CD8-positive, alpha-beta memory T cell (primary cell): ENCODE data around the gene HMCES. TPM values are rescaled to one million over a fixed set of nuclear protein-coding genes. Genes with fewer than 3 reads are reported as not detected.
A peak's percentile ranks its signal among the peaks of the same experiment; 100 is the strongest.
"Not testable (repeated sequence)": the region's sequence is repeated elsewhere in the genome, so short reads cannot be mapped to it uniquely, and the experiment has no call there.

Source experiments
- CTCF ChIA-PET: fragments of 350-600 bp; sonication (Branson Sonifier 250); formaldehyde crosslinking; loops from one replicate; lab custom pipeline; 2021; ENCODE audit warnings: antibody characterized with exemption; lab: Charles Lee
- POLR2A ChIA-PET: fragments of 350-600 bp; sonication (Branson Sonifier 250); formaldehyde crosslinking; loops from one replicate; lab custom pipeline; 2021; ENCODE audit warnings: antibody characterized with exemption; lab: Charles Lee
- DNase-seq, 5 donors: peaks; one replicate each; pipeline versions ENCODE4 v3.0.0 to v3.0.0-alpha.2; 2020 to 2022; ENCODE audit warnings: mixed read lengths in 1 of 5
- H3K27ac ChIP-seq: one replicate; pipeline ENCODE4 v1.7.0; 2013; ENCODE audit warnings: low read depth, mild to moderate bottlenecking, low read length, moderate library complexity
- H3K27me3 ChIP-seq: 2 replicates; pipeline ENCODE4 v1.7.0; 2013; ENCODE audit warnings: low read length, mild to moderate bottlenecking; ENCODE audit not compliant: insufficient read depth, poor library complexity, severe bottlenecking
- H3K36me3 ChIP-seq: 2 replicates; pipeline ENCODE4 v1.7.0; 2013; ENCODE audit warnings: mild to moderate bottlenecking, low read length, moderate library complexity; ENCODE audit not compliant: insufficient read depth
- H3K4me1 ChIP-seq: 2 replicates; pipeline ENCODE4 v1.7.0; 2013; ENCODE audit warnings: mild to moderate bottlenecking, low read length, moderate library complexity; ENCODE audit not compliant: insufficient read depth
- H3K4me3 ChIP-seq: 2 replicates; pipeline ENCODE4 v1.7.0; 2013; ENCODE audit warnings: mild to moderate bottlenecking, low read length
- H3K9me3 ChIP-seq: 2 replicates; pipeline ENCODE4 v1.7.0; 2013; ENCODE audit warnings: mild to moderate bottlenecking, low read length
- H3K27ac Mint-ChIP-seq, 8 donors: one replicate each; pipeline ENCODE4 v1.8.0; 2020 to 2021; ENCODE audit warnings: mixed read lengths in 8 of 8, mild to moderate bottlenecking in 6 of 8, inconsistent platforms in 3 of 8, moderate library complexity in 3 of 8
- H3K27me3 Mint-ChIP-seq, 2 donors: one replicate each; pipeline ENCODE4 v1.8.0; 2020 to 2021; ENCODE audit warnings: mixed read lengths in 2 of 2, mild to moderate bottlenecking in 1 of 2, moderate library complexity in 1 of 2
- H3K36me3 Mint-ChIP-seq, 3 donors: one replicate each; pipeline ENCODE4 v1.8.0; 2020 to 2021; ENCODE audit warnings: mixed read lengths in 3 of 3, inconsistent platforms in 1 of 3, mild to moderate bottlenecking in 1 of 3
- H3K4me1 Mint-ChIP-seq, 3 donors: one replicate each; pipeline ENCODE4 v1.8.0; 2020 to 2021; ENCODE audit warnings: mixed read lengths in 3 of 3, inconsistent platforms in 1 of 3, mild to moderate bottlenecking in 1 of 3
- H3K4me3 Mint-ChIP-seq, 7 donors: one replicate each; pipeline ENCODE4 v1.8.0; 2020 to 2021; ENCODE audit warnings: mixed read lengths in 7 of 7, mild to moderate bottlenecking in 6 of 7, moderate library complexity in 4 of 7, inconsistent platforms in 2 of 7
- H3K9me3 Mint-ChIP-seq, 5 donors: one replicate each; pipeline ENCODE4 v1.8.0; 2020 to 2022; ENCODE audit warnings: mixed read lengths in 5 of 5, mild to moderate bottlenecking in 3 of 5, moderate library complexity in 2 of 5, inconsistent platforms in 1 of 5
- polyA plus RNA-seq: library from polyadenylated mRNA; unstranded; fragments of 300-500 nt; fragmentation: Illumina TruSeq; gene quantifications from one replicate; pipeline ENCODE4 v1.2.3, GENCODE V29; 2021
- total RNA-seq, 2 experiments: library from RNA; stranded (reverse); gene quantifications; one replicate each; pipeline ENCODE4 v1.2.3, GENCODE V29; 2021

The HMCES gene
- total and polyA plus RNA-seq, 3 experiments from 2014 or later = 64.3 to 97.9 (median 64.6) TPM

DNA sequence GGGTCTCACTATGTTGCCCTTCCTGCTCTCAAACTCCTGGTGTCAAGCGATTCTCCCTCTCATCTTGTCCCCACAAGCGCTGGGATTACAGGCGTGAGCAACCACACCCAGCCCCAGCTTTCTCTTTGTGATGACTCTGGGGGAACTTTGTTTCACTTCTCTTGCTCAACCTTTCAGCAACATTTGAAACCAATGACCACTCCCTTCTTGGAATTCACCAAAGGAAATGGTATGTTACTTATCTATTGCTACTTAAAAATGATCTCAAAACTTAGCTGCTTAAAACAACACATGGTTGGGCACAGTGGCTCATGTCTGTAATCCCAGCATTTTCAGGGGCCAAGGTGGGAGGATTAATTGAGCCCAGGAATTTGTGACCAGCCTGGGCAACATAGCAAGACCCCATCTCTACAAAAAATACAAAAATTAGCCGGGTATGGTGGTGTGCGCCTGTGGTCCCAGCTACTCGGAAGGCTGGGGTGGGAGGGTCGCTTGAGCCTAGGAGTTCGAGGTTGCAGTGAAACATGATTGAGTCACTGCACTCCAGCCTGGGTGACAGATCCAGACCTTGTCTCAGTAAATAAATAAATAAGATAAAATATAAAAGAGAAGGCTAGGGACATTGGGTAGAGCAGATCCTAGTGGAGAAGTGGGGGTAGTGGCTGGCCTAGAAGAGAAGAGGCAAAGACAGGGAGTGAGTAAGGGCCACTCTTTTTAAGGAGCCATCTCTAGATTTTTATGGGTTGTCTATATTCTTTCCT lies 39.5 kb upstream of the HMCES start:
- no peak for DNase-seq

DNA sequence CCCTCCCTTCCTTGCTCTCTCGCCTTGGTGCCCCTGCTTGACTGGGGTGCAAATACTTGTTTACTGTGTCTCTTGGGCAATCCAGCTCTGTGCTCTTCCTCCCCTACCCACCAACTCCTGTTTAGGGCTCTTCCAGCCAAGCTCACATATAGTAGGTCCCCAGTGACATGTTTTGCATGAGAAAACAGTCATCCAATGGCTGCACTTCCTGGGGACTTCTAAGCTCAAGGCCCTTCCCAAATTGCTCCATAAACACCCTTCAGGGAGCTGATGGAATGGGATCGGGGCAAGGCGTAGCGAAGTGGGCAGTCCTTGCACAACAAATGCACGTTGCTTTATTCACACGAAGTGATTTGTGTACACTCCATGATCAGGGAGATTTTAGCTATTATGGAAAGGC lies 38.7 kb upstream of the HMCES start:
- peaks cover 1 to 4% of the 10 kb centered on the region in 2 donors for H3K27me3 Mint-ChIP-seq
- CTCF ChIA-PET = interaction anchor here (0.9 to 3.2 kb wide), 5 partner anchors 9 to 269 kb away, joined by 3 to 15 read pairs (median 4); partner anchors contain the start of gene COPG1
- Histone ChIP-seq H3K4me1 (peaks cover 16% of the 10 kb centered on the region), H3K27me3 (no peaks in the 10 kb centered on the region), H3K36me3 (no peaks in the 10 kb centered on the region), H3K27ac (no peak overlapping the region), H3K4me3 (no peak overlapping the region), H3K9me3 (no peaks in the 10 kb centered on the region)
- POLR2A ChIA-PET = no interaction called here
- peak overlapping the region in 3 of 8 donors; percentile 24 to 76 (median 69) for H3K27ac Mint-ChIP-seq
- H3K36me3 Mint-ChIP-seq = no peaks in the 10 kb centered on the region
- no peaks in the 10 kb centered on the region for H3K9me3 Mint-ChIP-seq
- H3K4me1 Mint-ChIP-seq = peaks cover 3 to 12% (median 6%) of the 10 kb centered on the region in 3 donors
- H3K4me3 Mint-ChIP-seq = no peak overlapping the region
- DNase-seq = no peak

More for the DNA sequence above, 39.5 kb upstream of the HMCES start:
- Histone ChIP-seq H3K27me3 (no peaks in the 10 kb centered on the region), H3K4me3 (no peak overlapping the region), H3K9me3 (no peaks in the 10 kb centered on the region), H3K36me3 (no peaks in the 10 kb centered on the region), H3K27ac (peak overlapping the region; percentile 33), H3K4me1 (peaks cover 16% of the 10 kb centered on the region)
- Mint-ChIP-seq H3K4me1 (peaks cover 3 to 12% (median 6%) of the 10 kb centered on the region in 3 donors), H3K4me3 (peak overlapping the region in 1 of 7 donors; percentile 47), H3K9me3 (no peaks in the 10 kb centered on the region), H3K27me3 (peaks cover 1 to 4% of the 10 kb centered on the region in 2 donors), H3K36me3 (no peaks in the 10 kb centered on the region), H3K27ac (peak overlapping the region in 3 of 8 donors; percentile 43 to 57 (median 43))
- ChIA-PET CTCF (interaction anchor here (1.1 to 3.2 kb wide), 5 partner anchors 10 to 269 kb away, joined by 3 to 15 read pairs (median 4); partner anchors contain the start of gene COPG1), POLR2A (no interaction called here)

DNA sequence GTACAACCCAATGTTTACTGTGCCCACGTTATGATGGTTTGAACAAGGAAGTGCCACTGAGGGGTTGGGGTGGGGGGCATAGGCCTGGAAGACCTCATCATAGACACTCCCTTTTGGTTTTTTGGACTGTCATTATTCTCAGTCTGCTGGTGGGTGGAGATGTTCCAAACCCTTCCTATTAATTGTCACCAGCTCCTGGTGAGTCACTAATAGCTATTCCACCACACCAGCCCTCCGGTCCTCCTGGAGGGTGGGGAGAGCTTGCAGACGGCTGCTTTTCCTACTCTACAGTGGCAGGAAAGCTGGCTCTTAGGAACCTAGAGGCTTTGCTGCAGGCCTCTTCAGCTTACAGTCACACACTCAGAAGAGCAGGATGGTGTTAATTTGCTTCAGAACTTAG lies 38.2 kb upstream of the HMCES start:
- ChIA-PET POLR2A (no interaction called here), CTCF (interaction anchor here (0.9 to 3.2 kb wide), 5 partner anchors 9 to 270 kb away, joined by 3 to 15 read pairs (median 4); partner anchors contain the start of gene COPG1)
- H3K27ac Mint-ChIP-seq = peak overlapping the region in 1 of 8 donors; percentile 15
- Histone ChIP-seq H3K4me1 (peaks cover 20% of the 10 kb centered on the region), H3K27me3 (no peaks in the 10 kb centered on the region), H3K36me3 (no peaks in the 10 kb centered on the region), H3K27ac (no peak overlapping the region), H3K9me3 (no peaks in the 10 kb centered on the region), H3K4me3 (no peak overlapping the region)
- no peaks in the 10 kb centered on the region for H3K36me3 Mint-ChIP-seq
- peaks cover 1 to 4% of the 10 kb centered on the region in 2 donors for H3K27me3 Mint-ChIP-seq
- H3K4me3 Mint-ChIP-seq = no peak overlapping the region
- H3K4me1 Mint-ChIP-seq = peaks cover 4 to 14% (median 7%) of the 10 kb centered on the region in 3 donors
- no peak for DNase-seq
- no peaks in the 10 kb centered on the region for H3K9me3 Mint-ChIP-seq

DNA sequence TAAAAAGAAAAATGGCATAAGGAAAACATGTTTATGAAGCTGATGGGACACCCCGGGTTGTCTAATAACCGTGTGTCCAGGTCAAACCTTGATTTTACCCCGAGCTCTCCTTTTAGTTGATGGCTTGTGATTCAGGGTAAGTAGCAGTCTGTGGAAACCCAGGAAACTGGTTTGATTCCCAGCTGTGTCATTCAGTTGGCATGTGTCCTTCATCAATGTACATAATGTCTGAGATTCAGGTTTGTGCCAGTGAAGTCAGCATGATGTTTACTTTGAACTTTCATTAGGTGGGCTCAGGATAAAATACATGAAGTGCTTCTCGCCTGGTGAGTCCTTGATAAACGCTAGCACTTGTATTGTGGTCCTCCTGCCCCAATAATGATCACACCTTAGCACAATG lies 33.5 kb upstream of the HMCES start:
- Mint-ChIP-seq H3K9me3 (no peaks in the 10 kb centered on the region), H3K4me1 (peaks cover 26 to 31% (median 27%) of the 10 kb centered on the region in 3 donors), H3K27ac (no peak overlapping the region), H3K4me3 (no peak overlapping the region), H3K27me3 (peaks cover under 1 to 3% of the 10 kb centered on the region in 2 donors), H3K36me3 (peaks cover 0 to 12% (median 0%) of the 10 kb centered on the region in 3 donors)
- H3K4me3 ChIP-seq = no peak overlapping the region
- DNase-seq = no peak
- no peaks in the 10 kb centered on the region for H3K9me3 ChIP-seq
- ChIA-PET POLR2A (no interaction called here), CTCF (interaction anchor here (0.6 to 10.0 kb wide), 33 partner anchors 8 to 450 kb away, joined by 3 to 143 read pairs (median 5); partner anchors contain the start of genes CFAP92, GP9 and RAB43)
- no peaks in the 10 kb centered on the region for H3K36me3 ChIP-seq
- H3K27ac ChIP-seq = no peak overlapping the region
- no peaks in the 10 kb centered on the region for H3K27me3 ChIP-seq
- H3K4me1 ChIP-seq = peaks cover 19% of the 10 kb centered on the region

DNA sequence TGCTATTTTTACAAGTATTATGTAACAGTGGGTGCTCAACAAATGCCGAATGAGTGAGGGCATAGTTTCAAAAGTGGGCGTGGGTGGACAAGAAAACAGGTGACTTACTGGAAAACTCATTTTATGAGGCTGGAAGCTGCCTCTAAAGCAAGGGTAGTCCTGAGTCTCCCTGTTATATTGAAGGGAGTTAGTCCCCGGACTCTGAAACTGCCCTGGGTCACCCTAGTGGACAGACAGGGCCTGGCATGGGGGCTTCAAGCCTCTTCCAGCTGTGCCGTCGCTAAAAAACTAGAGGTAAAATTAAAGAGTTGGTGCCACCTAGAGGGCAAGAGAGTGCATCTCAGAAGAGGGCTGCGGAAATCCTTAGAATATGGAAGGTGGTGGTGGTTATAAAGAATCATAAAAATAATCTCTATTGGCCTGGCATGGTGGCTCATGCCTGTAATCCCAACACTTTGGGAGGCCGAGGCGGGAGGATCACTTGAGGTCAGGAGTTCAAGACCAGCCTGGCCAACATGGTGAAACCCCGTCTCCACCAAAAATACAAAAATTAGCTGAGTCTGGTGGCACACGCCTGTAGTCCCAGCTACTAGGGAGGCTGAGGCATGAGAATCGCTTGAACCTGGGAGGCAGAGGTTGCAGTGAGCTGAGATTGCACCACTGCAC lies 32.9 kb upstream of the HMCES start:
- H3K27ac ChIP-seq, H3K36me3 ChIP-seq, H3K27me3 ChIP-seq, H3K4me3 ChIP-seq, H3K9me3 ChIP-seq, H3K27me3 Mint-ChIP-seq, POLR2A ChIA-PET, H3K9me3 Mint-ChIP-seq: not testable (repeated sequence)
- Mint-ChIP-seq H3K4me1 (peaks cover 31 to 37% (median 33%) of the 10 kb centered on the region in 3 donors), H3K36me3 (peaks cover 0 to 17% (median 0%) of the 10 kb centered on the region in 3 donors), H3K27ac (peak overlapping the region in 3 of 8 donors; percentile 14 to 37 (median 19)), H3K4me3 (peak overlapping the region in 2 of 7 donors; percentile 49 to 71)
- peak; percentile 38 to 79 (median 71) for DNase-seq
- peaks cover 25% of the 10 kb centered on the region for H3K4me1 ChIP-seq
- CTCF ChIA-PET = interaction anchor here (0.6 to 10.0 kb wide), 37 partner anchors 9 to 451 kb away, joined by 3 to 143 read pairs (median 5); partner anchors contain the start of genes CFAP92, GP9, IFT122 and RAB43

DNA sequence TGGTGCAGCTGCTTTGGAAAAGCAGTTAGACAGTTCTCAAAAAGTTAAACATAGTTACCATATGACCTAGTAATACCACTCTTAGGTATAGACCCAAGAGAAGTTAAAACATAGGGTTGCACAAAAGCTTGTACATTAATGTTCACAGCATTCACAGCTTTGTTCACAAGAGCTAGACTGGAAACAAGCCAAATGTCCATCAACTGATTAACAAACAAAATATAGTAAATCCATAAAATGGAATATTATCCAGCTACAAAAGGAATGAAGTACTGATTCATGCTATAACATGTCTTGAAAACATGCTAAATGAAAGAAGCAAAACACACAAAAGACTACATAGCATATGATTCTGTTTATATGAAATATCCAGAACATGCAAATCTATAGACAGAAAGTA lies 32.0 kb upstream of the HMCES start:
- H3K4me3 Mint-ChIP-seq = peak overlapping the region in 3 of 7 donors; percentile 1 to 81 (median 18)
- Histone ChIP-seq H3K36me3 (no peaks in the 10 kb centered on the region), H3K4me3 (no peak overlapping the region), H3K9me3 (no peaks in the 10 kb centered on the region), H3K4me1 (peaks cover 25% of the 10 kb centered on the region), H3K27me3 (no peaks in the 10 kb centered on the region), H3K27ac (no peak overlapping the region)
- no peaks in the 10 kb centered on the region for H3K9me3 Mint-ChIP-seq
- peak overlapping the region in 1 of 8 donors; percentile 62 for H3K27ac Mint-ChIP-seq
- CTCF ChIA-PET = interaction anchor here (0.8 to 10.0 kb wide), 25 partner anchors 10 to 280 kb away, joined by 3 to 143 read pairs (median 5); partner anchors contain the start of genes GP9 and IFT122
- H3K27me3 Mint-ChIP-seq = peaks cover 0 to 3% of the 10 kb centered on the region in 2 donors
- H3K36me3 Mint-ChIP-seq = peaks cover 0 to 17% (median 0%) of the 10 kb centered on the region in 3 donors
- POLR2A ChIA-PET = no interaction called here
- H3K4me1 Mint-ChIP-seq = peaks cover 31 to 38% (median 34%) of the 10 kb centered on the region in 3 donors
- DNase-seq = no peak

DNA sequence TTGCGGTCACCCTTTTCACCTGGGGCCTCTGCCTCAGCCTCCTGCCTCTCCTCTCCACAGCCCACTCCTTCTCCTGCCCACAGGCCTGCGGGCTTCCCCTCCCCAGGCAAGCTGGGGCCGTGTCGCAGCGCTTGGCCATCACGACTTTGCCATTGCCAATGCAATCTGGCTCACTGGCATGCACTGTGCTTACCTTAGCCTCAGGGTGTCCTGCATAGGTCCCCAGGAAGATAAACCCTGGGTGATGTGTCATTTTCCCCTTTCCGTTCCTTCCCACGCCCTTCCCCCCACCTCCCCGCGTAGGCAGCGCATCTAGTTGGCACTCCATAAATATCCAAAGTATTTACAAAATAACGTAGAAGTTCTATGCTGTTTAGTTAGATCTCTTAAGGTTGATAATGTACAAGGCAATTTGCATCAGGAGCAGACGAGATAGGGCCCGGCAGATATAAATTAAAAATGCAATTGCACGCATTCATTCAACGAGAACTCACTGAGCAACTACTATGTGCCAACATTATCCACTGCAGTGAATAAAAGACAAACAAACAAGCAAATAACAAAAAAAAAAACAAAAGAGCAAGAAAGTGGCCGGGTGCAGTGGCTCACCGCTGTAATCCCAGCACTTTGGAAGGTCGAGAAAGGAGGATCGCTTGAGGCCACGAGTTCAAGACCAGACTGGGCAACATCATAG lies 30.2 kb upstream of the HMCES start:
- Mint-ChIP-seq H3K4me1 (peaks cover 37 to 55% (median 42%) of the 10 kb centered on the region in 3 donors), H3K9me3 (no peaks in the 10 kb centered on the region), H3K36me3 (peaks cover 0 to 34% (median 2%) of the 10 kb centered on the region in 3 donors), H3K27me3 (peaks cover 0 to 2% of the 10 kb centered on the region in 2 donors), H3K4me3 (peak overlapping the region; percentile 96 to 100 (median 97)), H3K27ac (peak overlapping the region; percentile 95 to 100 (median 98))
- ChIA-PET POLR2A (interaction anchor here (1.0 to 1.9 kb wide), 5 partner anchors 31 to 278 kb away, joined by 3 to 9 read pairs (median 8); partner anchors contain the start of genes HMCES and RAB43), CTCF (interaction anchor here (0.6 to 10.0 kb wide), 8 partner anchors 9 to 278 kb away, joined by 3 to 143 read pairs (median 4); no protein-coding TSS in a partner anchor)
- no peak for DNase-seq
- Histone ChIP-seq H3K36me3 (peaks cover 13% of the 10 kb centered on the region), H3K9me3 (no peaks in the 10 kb centered on the region), H3K27me3 (no peaks in the 10 kb centered on the region), H3K4me3 (peak overlapping the region; percentile 100), H3K27ac (peak overlapping the region; percentile 97), H3K4me1 (peaks cover 25% of the 10 kb centered on the region)
